Neuronal stem cell (in vitro differentiated cells): Measurements from ENCODE around the gene LCE4A.
"Not testable (repeated sequence)": the region's sequence is repeated elsewhere in the genome, so short reads cannot be mapped to it uniquely, and the experiment has no call there.

Experiments used
- DNase-seq: peaks from one replicate; pipeline ENCODE4 v3.0.0-alpha.2; 2013; ENCODE audit warnings: low spot score
- H2AFZ ChIP-seq: one replicate; pipeline ENCODE4 v1.6.1; 2013; ENCODE audit warnings: mild to moderate bottlenecking, low read length, inconsistent platforms
- H2AK5ac ChIP-seq: 2 replicates; pipeline ENCODE4 v1.6.1; 2013; ENCODE audit warnings: low read depth, mild to moderate bottlenecking, inconsistent platforms, low read length, moderate library complexity, mixed read lengths
- H2BK120ac ChIP-seq: 2 replicates; pipeline ENCODE4 v1.6.1; 2013; ENCODE audit warnings: low read depth, mild to moderate bottlenecking, inconsistent platforms, low read length, moderate library complexity, mixed read lengths
- H2BK12ac ChIP-seq: one replicate; pipeline ENCODE4 v1.6.1; 2013; ENCODE audit warnings: low read length, inconsistent platforms
- H2BK15ac ChIP-seq: 2 replicates; pipeline ENCODE4 v1.6.1; 2013; ENCODE audit warnings: mild to moderate bottlenecking, low read length, inconsistent platforms, mixed read lengths
- H2BK5ac ChIP-seq: one replicate; pipeline ENCODE4 v1.6.1; 2013; ENCODE audit warnings: inconsistent platforms, mild to moderate bottlenecking, low read length, moderate library complexity
- H3K14ac ChIP-seq: one replicate; pipeline ENCODE4 v1.6.1; 2013; ENCODE audit warnings: low read length, inconsistent platforms
- H3K18ac ChIP-seq: 2 replicates; pipeline ENCODE4 v1.6.1; 2013; ENCODE audit warnings: low read length, inconsistent platforms
- H3K23ac ChIP-seq: 2 replicates; pipeline ENCODE4 v1.6.1; 2013; ENCODE audit warnings: low read depth, mild to moderate bottlenecking, mixed read lengths, low read length, inconsistent platforms; ENCODE audit not compliant: poor library complexity
- H3K27ac ChIP-seq: replicated peaks from 3 replicates; pipeline ENCODE4 v1.5.1; 2013; ENCODE audit warnings: low read length, inconsistent platforms
- H3K27me3 ChIP-seq, 3 experiments: 2 replicates each; pipeline ENCODE4 v1.6.1; 2013; ENCODE audit warnings: low read length in 3 of 3, mild to moderate bottlenecking in 2 of 3, inconsistent platforms in 1 of 3, low read depth in 1 of 3, mixed read lengths in 1 of 3, moderate library complexity in 1 of 3; ENCODE audit not compliant: control insufficient read depth in 3 of 3, insufficient read depth in 3 of 3
- H3K36me3 ChIP-seq, 2 donors: replicated peaks in 1 of 2; 2 replicates each; pipeline ENCODE4 v1.6.1; 2013; ENCODE audit warnings: low read length in 2 of 2; ENCODE audit not compliant: control insufficient read depth in 2 of 2, insufficient read depth in 2 of 2
- H3K4ac ChIP-seq: 2 replicates; pipeline ENCODE4 v1.6.1; 2013; ENCODE audit warnings: inconsistent platforms, mild to moderate bottlenecking, low read length, moderate library complexity
- H3K4me1 ChIP-seq, 2 donors: 1 replicate in 1 of 2; 2 replicates in 1 of 2; pipeline ENCODE4 v1.6.1; 2013; ENCODE audit warnings: low read length in 2 of 2, low read depth in 1 of 2; ENCODE audit not compliant: control insufficient read depth in 2 of 2, insufficient read depth in 1 of 2
- H3K4me2 ChIP-seq: one replicate; pipeline ENCODE4 v1.6.1; 2013; ENCODE audit warnings: mild to moderate bottlenecking, low read length, inconsistent platforms; ENCODE audit not compliant: insufficient read depth, poor library complexity, severe bottlenecking
- H3K4me3 ChIP-seq, 2 donors: 2 replicates each; pipeline ENCODE4 v1.5.1; 2013; ENCODE audit warnings: low read length in 2 of 2, mild to moderate bottlenecking in 2 of 2, inconsistent platforms in 1 of 2, moderate library complexity in 1 of 2
- H3K79me1 ChIP-seq: one replicate; pipeline ENCODE4 v1.6.1; 2013; ENCODE audit warnings: low read depth, mild to moderate bottlenecking, inconsistent platforms, low read length, moderate library complexity
- H3K9ac ChIP-seq: one replicate; pipeline ENCODE4 v1.6.1; 2013; ENCODE audit warnings: mild to moderate bottlenecking, low read depth, low read length, inconsistent platforms; ENCODE audit not compliant: poor library complexity
- H3K9me3 ChIP-seq, 2 donors: replicated peaks in 1 of 2; 2 replicates each; pipeline versions ENCODE3 to v1.6.1; 2013; ENCODE audit warnings: low read length in 2 of 2, mild to moderate bottlenecking in 2 of 2, inconsistent platforms in 1 of 2, low read depth in 1 of 2, mixed read lengths in 1 of 2, moderate library complexity in 1 of 2; ENCODE audit not compliant: control insufficient read depth in 2 of 2, insufficient read depth in 1 of 2
- H4K8ac ChIP-seq: one replicate; pipeline ENCODE4 v1.6.1; 2013; ENCODE audit warnings: low read depth, mild to moderate bottlenecking, inconsistent platforms, low read length, moderate library complexity
- H4K91ac ChIP-seq: one replicate; pipeline ENCODE4 v1.6.1; 2013; ENCODE audit warnings: low read length, low read depth, mild to moderate bottlenecking, inconsistent platforms; ENCODE audit not compliant: poor library complexity
- WGBS, 2 donors: extraction: QIAGEN DNeasy Blood & Tissue Kit; methylation state at CpG; one replicate each; pipeline ENCODE4 v1.1.7; 2013; ENCODE audit warnings: missing lambda C conversion rate in 2 of 2, mixed read lengths in 1 of 2; ENCODE audit not compliant: insufficient read length in 2 of 2, insufficient replicate concordance in 1 of 2; ENCODE audit errors: extremely low coverage in 2 of 2; 5-methylcytosine and 5-hydroxymethylcytosine counted together

The LCE4A gene

GRCh38 chr1:152681616-152682015 lies 26.3 kb upstream of the LCE4A start:
- H3K27me3 ChIP-seq: peaks cover 0 to 6% (median 0%) of the 10 kb centered on the region in 3 experiments
- H3K14ac ChIP-seq: no peak overlapping the region
- no peak overlapping the region for H3K9ac ChIP-seq
- no peak overlapping the region for H3K4me3 ChIP-seq
- no peak overlapping the region for H3K4ac ChIP-seq
- no peak overlapping the region for H4K8ac ChIP-seq
- no CpG with 5 or more reads among the region's 2 CpGs for WGBS, 2 donors
- H3K36me3 ChIP-seq: no peaks in the 10 kb centered on the region
- DNase-seq: no peak
- H3K23ac ChIP-seq: no peak overlapping the region
- no peak overlapping the region for H2AFZ ChIP-seq
- H2BK12ac ChIP-seq: no peak overlapping the region
- no peak overlapping the region for H2BK15ac ChIP-seq
- no peak overlapping the region for H2BK5ac ChIP-seq
- H3K79me1 ChIP-seq: no peaks in the 10 kb centered on the region
- H2AK5ac ChIP-seq: no peak overlapping the region
- peaks cover 0 to 15% of the 10 kb centered on the region in 2 donors for H3K9me3 ChIP-seq
- H2BK120ac ChIP-seq: no peak overlapping the region
- no peaks in the 10 kb centered on the region for H3K4me1 ChIP-seq
- H3K18ac ChIP-seq: no peak overlapping the region
- H4K91ac ChIP-seq: no peak overlapping the region
- no peak overlapping the region for H3K27ac ChIP-seq
- no peak overlapping the region for H3K4me2 ChIP-seq

- Histone ChIP-seq H3K4ac (no peak overlapping the region), H3K18ac (no peak overlapping the region), H4K8ac (no peak overlapping the region), H3K9me3 (peaks cover 0 to 12% of the 10 kb centered on the region in 2 donors), H3K79me1 (no peaks in the 10 kb centered on the region), H3K36me3 (no peaks in the 10 kb centered on the region), H2BK5ac (no peak overlapping the region), H2BK15ac (no peak overlapping the region), H2AK5ac (no peak overlapping the region), H3K27me3 (peaks cover 0 to under 1% (median 0%) of the 10 kb centered on the region in 3 experiments), H3K14ac (no peak overlapping the region), H3K4me1 (no peaks in the 10 kb centered on the region), H3K4me2 (no peak overlapping the region), H2BK120ac (no peak overlapping the region), H3K23ac (no peak overlapping the region), H2BK12ac (no peak overlapping the region), H3K4me3 (no peak overlapping the region), H3K9ac (no peak overlapping the region), H4K91ac (no peak overlapping the region), H3K27ac (no peak overlapping the region), H2AFZ (no peak overlapping the region)
- DNase-seq: no peak
Observed at GRCh38 chr1:152683846-152684245, 24.1 kb upstream of the LCE4A start.

GRCh38 chr1:152685823-152686222 lies 22.1 kb upstream of the LCE4A start, which contains the start of gene LCE2B:
TSS of gene LCE2B (plus strand) at chr1:152686123. CDS start at chr1:152686844, 721 bp downstream.
- H4K8ac ChIP-seq: not testable (repeated sequence)

GRCh38 chr1:152697701-152698600 lies 10.0 kb upstream of the LCE4A start, which contains the start of gene LCE2A:
TSS of gene LCE2A (plus strand) at chr1:152698345. CDS start at chr1:152698902, 557 bp downstream.
- H2AK5ac ChIP-seq: no peak within 1 kb of the TSS
- no peak within 1 kb of the TSS for H3K27ac ChIP-seq
- H3K9me3 ChIP-seq: peaks cover 0 to 13% of the 10 kb centered on the region in 2 donors
- no peaks in the 10 kb centered on the region for H3K27me3 ChIP-seq
- no peak for DNase-seq
- no peak within 1 kb of the TSS for H3K4ac ChIP-seq
- H3K9ac ChIP-seq: no peak within 1 kb of the TSS
- no peak within 1 kb of the TSS for H3K4me2 ChIP-seq
- H3K18ac ChIP-seq: no peak within 1 kb of the TSS
- H3K4me1 ChIP-seq: no peaks in the 10 kb centered on the region
- no peak within 1 kb of the TSS for H2BK12ac ChIP-seq
- no peak within 1 kb of the TSS for H2BK5ac ChIP-seq
- no peak within 1 kb of the TSS for H2BK15ac ChIP-seq
- WGBS, 2 donors: no CpG with 5 or more reads among the region's 4 CpGs
- no peak within 1 kb of the TSS for H3K4me3 ChIP-seq
- H2BK120ac ChIP-seq: no peak within 1 kb of the TSS
- no peaks in the 10 kb centered on the region for H3K79me1 ChIP-seq
- no peak within 1 kb of the TSS for H3K14ac ChIP-seq
- no peak within 1 kb of the TSS for H4K91ac ChIP-seq
- no peaks in the 10 kb centered on the region for H3K36me3 ChIP-seq
- H2AFZ ChIP-seq: no peak within 1 kb of the TSS
- no peak within 1 kb of the TSS for H3K23ac ChIP-seq
- no peak within 1 kb of the TSS for H4K8ac ChIP-seq

More at GRCh38 chr1:152685823-152686222, 22.1 kb upstream of the LCE4A start, which contains the start of gene LCE2B:
- H3K27me3 ChIP-seq, H2BK15ac ChIP-seq, H2AFZ ChIP-seq, H3K18ac ChIP-seq, H3K4me1 ChIP-seq, H3K4ac ChIP-seq, H3K9ac ChIP-seq, H3K9me3 ChIP-seq, H2BK120ac ChIP-seq, H3K4me3 ChIP-seq, H3K79me1 ChIP-seq, DNase-seq, H3K4me2 ChIP-seq, H3K14ac ChIP-seq, H3K36me3 ChIP-seq, H2BK5ac ChIP-seq, H2AK5ac ChIP-seq, H3K27ac ChIP-seq, H3K23ac ChIP-seq, H4K91ac ChIP-seq, H2BK12ac ChIP-seq: not testable (repeated sequence)
- no CpG with 5 or more reads among the region's 4 CpGs for WGBS, 2 donors
